ENCODE measurements around the gene FCF1. TPM values are rescaled to one million over a fixed set of nuclear protein-coding genes. Genes with fewer than 3 reads are reported as not detected.

FCF1 gene
- total RNA-seq, 2 donors from 2014 or later = 45.2 to 55.8 TPM

GRCh38 chr14:74762917-74763802 lies 50.2 kb downstream of the FCF1 start, which contains the start of gene YLPM1:
TSS of gene YLPM1 (plus strand) at chr14:74763316. CDS start at chr14:74763490, 174 bp downstream.
- H3K4me1 Mint-ChIP-seq (ENCODE audit: low read depth in 2 of 2) = peaks cover 33 to 43% of the 10 kb centered on the region in 2 donors
- peak; percentile 94 for DNase-seq (ENCODE audit: low spot score)
- no peaks in the 10 kb centered on the region for H3K9me3 Mint-ChIP-seq
- peaks cover 8% of the 10 kb centered on the region for H3K36me3 Mint-ChIP-seq
- H3K27me3 Mint-ChIP-seq = no peaks in the 10 kb centered on the region
- H3K27ac Mint-ChIP-seq = peak within 1 kb of the TSS; percentile 81 to 85
- peak; percentile 98 to 99 for ATAC-seq
- peak within 1 kb of the TSS; percentile 86 for H3K4me3 Mint-ChIP-seq

- DNase-seq (ENCODE audit: low spot score) (no peak), ATAC-seq (no peak)
- Mint-ChIP-seq H3K27me3 (no peaks in the 10 kb centered on the region), H3K9me3 (no peaks in the 10 kb centered on the region), H3K36me3 (peaks cover 8% of the 10 kb centered on the region), H3K27ac (peak overlapping the region; percentile 81 to 85), H3K4me3 (peak overlapping the region; percentile 86), H3K4me1 (ENCODE audit: low read depth in 2 of 2) (peaks cover 37 to 50% of the 10 kb centered on the region in 2 donors)
Measured at GRCh38 chr14:74763803-74764531, 51.0 kb downstream of the FCF1 start.

- Mint-ChIP-seq H3K36me3 (peaks cover 8% of the 10 kb centered on the region), H3K27ac (peak overlapping the region; percentile 49 to 81), H3K27me3 (no peaks in the 10 kb centered on the region), H3K9me3 (no peaks in the 10 kb centered on the region), H3K4me3 (peak overlapping the region; percentile 86), H3K4me1 (ENCODE audit: low read depth in 2 of 2) (peaks cover 39 to 53% of the 10 kb centered on the region in 2 donors)
- ATAC-seq = no peak
- no peak for DNase-seq (ENCODE audit: low spot score)
Measured at GRCh38 chr14:74765721-74766120, 52.8 kb downstream of the FCF1 start.

- H3K27ac Mint-ChIP-seq = no peak overlapping the region
- H3K36me3 Mint-ChIP-seq = peaks cover 5% of the 10 kb centered on the region
- ATAC-seq (no peak), DNase-seq (ENCODE audit: low spot score) (no peak)
- no peaks in the 10 kb centered on the region for H3K27me3 Mint-ChIP-seq
- H3K4me1 Mint-ChIP-seq (ENCODE audit: low read depth in 2 of 2) = peaks cover 25 to 30% of the 10 kb centered on the region in 2 donors
- no peaks in the 10 kb centered on the region for H3K9me3 Mint-ChIP-seq
- H3K4me3 Mint-ChIP-seq = no peak overlapping the region
Measured at GRCh38 chr14:74771399-74771798, 58.5 kb downstream of the FCF1 start.

GRCh38 chr14:74784634-74785033 lies 71.7 kb downstream of the FCF1 start:
- H3K36me3 Mint-ChIP-seq = peaks cover 13% of the 10 kb centered on the region
- H3K27ac Mint-ChIP-seq = peak overlapping the region in 1 of 2 donors; percentile 3
- H3K9me3 Mint-ChIP-seq = no peaks in the 10 kb centered on the region
- H3K27me3 Mint-ChIP-seq = no peaks in the 10 kb centered on the region
- DNase-seq (ENCODE audit: low spot score) (no peak), ATAC-seq (no peak)
- no peak overlapping the region for H3K4me3 Mint-ChIP-seq
- H3K4me1 Mint-ChIP-seq (ENCODE audit: low read depth in 2 of 2) = peaks cover 17 to 18% of the 10 kb centered on the region in 2 donors

GRCh38 chr14:74785056-74785613 lies 72.2 kb downstream of the FCF1 start:
- Mint-ChIP-seq H3K36me3 (peaks cover 13% of the 10 kb centered on the region), H3K27me3 (no peaks in the 10 kb centered on the region), H3K4me1 (ENCODE audit: low read depth in 2 of 2) (peaks cover 17 to 18% of the 10 kb centered on the region in 2 donors), H3K27ac (peak overlapping the region in 1 of 2 donors; percentile 3), H3K9me3 (no peaks in the 10 kb centered on the region), H3K4me3 (no peak overlapping the region)
- no peak for ATAC-seq
- DNase-seq (ENCODE audit: low spot score) = no peak

GRCh38 chr14:74786796-74787315 lies 73.9 kb downstream of the FCF1 start:
- H3K36me3 Mint-ChIP-seq = peaks cover 16% of the 10 kb centered on the region
- H3K27ac Mint-ChIP-seq = peak overlapping the region in 1 of 2 donors; percentile 63
- H3K4me1 Mint-ChIP-seq (ENCODE audit: low read depth in 2 of 2) = peaks cover 12 to 23% of the 10 kb centered on the region in 2 donors
- H3K9me3 Mint-ChIP-seq = no peaks in the 10 kb centered on the region
- no peak for DNase-seq (ENCODE audit: low spot score)
- ATAC-seq = no peak
- no peak overlapping the region for H3K4me3 Mint-ChIP-seq
- H3K27me3 Mint-ChIP-seq = no peaks in the 10 kb centered on the region

Other genes with a start within 250 kb of the FCF1 start
- 10 to 100 TPM; 12.7 to 24.8 TPM for gene NPC2, start 219.8 kb upstream of the FCF1 start, total RNA-seq
- 10 to 100 TPM; 20.6 to 22.8 TPM for gene ISCA2, start 219.4 kb upstream of the FCF1 start, total RNA-seq
- under 1 TPM; 0.55 to 0.73 TPM for gene LTBP2, start 100.9 kb upstream of the FCF1 start, total RNA-seq
- 10 to 100 TPM; 57.3 to 62.4 TPM for gene AREL1, start 64 bp upstream of the FCF1 start, total RNA-seq
- 10 to 100 TPM; 53.6 to 74.8 TPM for gene YLPM1, start 50.2 kb downstream of the FCF1 start, total RNA-seq
- gene PROX2, start 163.0 kb downstream of the FCF1 start, total RNA-seq = 1 to 10 TPM in 1 of 2 donors, under 1 TPM in 1; 0.56 to 1.5 TPM
- 100 to 1,000 TPM; 127 to 136 TPM for gene DLST, start 168.8 kb downstream of the FCF1 start, total RNA-seq
- gene RPS6KL1, start 210.1 kb downstream of the FCF1 start, total RNA-seq = 10 to 100 TPM; 10.0 to 12.8 TPM
- gene PGF, start 242.5 kb downstream of the FCF1 start, total RNA-seq = not detected

All from natural killer cell treated with Interleukin-12 subunit alpha and Interleukin-12 subunit beta and Interleukin-15 and Interleukin-18, amount 100 ng/mL, for 72 hours (primary cell).